A673 (cell line): ENCODE measurements around the gene STARD7.

Experiments
- CTCF ChIP-seq: fragments of 300-800, 200-600 bp; sonication (generic); conservative IDR thresholded peaks from 2 replicates; pipeline ENCODE4 v1.5.1; 2017; ENCODE audit warnings: low read depth, mild to moderate bottlenecking, antibody characterized with exemption, low read length, moderate library complexity, mixed read lengths
- EZH2 ChIP-seq: fragments of 200-600 bp; sonication (generic); IDR thresholded peaks from 2 replicates; pipeline ENCODE4 v1.6.1; 2017; ENCODE audit warnings: borderline replicate concordance, low read depth, mild to moderate bottlenecking, mixed read lengths, antibody characterized with exemption, low read length; ENCODE audit not compliant: poor library complexity, severe bottlenecking

- no peak for TF ChIP-seq CTCF
- no peak for TF ChIP-seq EZH2
Measured at GRCh38 chr2:96145848-96146152, 62.8 kb downstream of the STARD7 start.
